ENCODE measurements around the gene PTAR1.
"Not testable (repeated sequence)": the region's sequence is repeated elsewhere in the genome, so short reads cannot be mapped to it uniquely, and the experiment has no call there.

The PTAR1 gene

GRCh38 chr9:69785757-69786156 is 25.9 kb upstream of the PTAR1 start:
- 0 out of 2 replicates have a peak, but pooled peaks cover 3% of the 10 kb centered on the region for H3K9me3 ChIP-seq
- TF ChIP-seq Cebpa-rat (IDR thresholded peaks at IDR 0.05) = no peak
- no peaks in the 10 kb centered on the region for H3K4me1 ChIP-seq
- no peaks in the 10 kb centered on the region for H3K27me3 ChIP-seq
- no peaks in the 10 kb centered on the region for H3K36me3 ChIP-seq
- H3K27ac ChIP-seq = no peak overlapping the region
- no peak overlapping the region for H3K4me3 ChIP-seq
- no peak overlapping the region for H3K9ac ChIP-seq
- no peaks in the 10 kb centered on the region for H4K20me1 ChIP-seq
- no peak overlapping the region for H3K4me2 ChIP-seq

- Histone ChIP-seq H3K9me3 (no peaks in the 10 kb centered on the region), H3K36me3 (no peaks in the 10 kb centered on the region), H3K27me3 (no peaks in the 10 kb centered on the region), H3K4me1 (no peaks in the 10 kb centered on the region), H3K4me3 (no peak overlapping the region), H3K4me2 (no peak overlapping the region), H3K27ac (no peak overlapping the region), H4K20me1 (no peaks in the 10 kb centered on the region), H3K9ac (no peak overlapping the region)
- no peak for TF ChIP-seq Cebpa-rat (IDR thresholded peaks at IDR 0.05)
Observed at GRCh38 chr9:69773258-69773657, 13.4 kb upstream of the PTAR1 start.

GRCh38 chr9:69771775-69772418 is 12.1 kb upstream of the PTAR1 start:
- Histone ChIP-seq H3K27ac (no peak overlapping the region), H3K4me3 (no peak overlapping the region), H3K27me3 (no peaks in the 10 kb centered on the region), H3K9me3 (no peaks in the 10 kb centered on the region), H3K4me1 (no peaks in the 10 kb centered on the region), H3K4me2 (no peak overlapping the region), H4K20me1 (no peaks in the 10 kb centered on the region), H3K9ac (no peak overlapping the region), H3K36me3 (no peaks in the 10 kb centered on the region)
- no peak for TF ChIP-seq Cebpa-rat (IDR thresholded peaks at IDR 0.05)

GRCh38 chr9:69768716-69769115 is 8.9 kb upstream of the PTAR1 start:
- Histone ChIP-seq H3K9ac (no peak overlapping the region), H4K20me1 (no peaks in the 10 kb centered on the region), H3K36me3 (no peaks in the 10 kb centered on the region), H3K4me3 (no peak overlapping the region), H3K27ac (no peak overlapping the region), H3K4me1 (no peaks in the 10 kb centered on the region), H3K4me2 (no peak overlapping the region), H3K9me3 (no peaks in the 10 kb centered on the region), H3K27me3 (no peaks in the 10 kb centered on the region)
- TF ChIP-seq Cebpa-rat (IDR thresholded peaks at IDR 0.05) = no peak

- TF ChIP-seq Cebpa-rat (IDR thresholded peaks at IDR 0.05) = no peak
- Histone ChIP-seq H3K4me1 (no peaks in the 10 kb centered on the region), H3K9ac (no peak overlapping the region), H3K4me2 (no peak overlapping the region), H3K27me3 (no peaks in the 10 kb centered on the region), H3K4me3 (no peak overlapping the region), H4K20me1 (no peaks in the 10 kb centered on the region), H3K9me3 (no peaks in the 10 kb centered on the region), H3K36me3 (no peaks in the 10 kb centered on the region), H3K27ac (no peak overlapping the region)
Observed at GRCh38 chr9:69768101-69768500, 8.3 kb upstream of the PTAR1 start.

- not testable (repeated sequence) for H3K4me3 ChIP-seq, H3K9ac ChIP-seq, H3K9me3 ChIP-seq, H3K27me3 ChIP-seq, H4K20me1 ChIP-seq, H3K4me2 ChIP-seq, H3K36me3 ChIP-seq, H3K4me1 ChIP-seq, H3K27ac ChIP-seq
Observed at GRCh38 chr9:69763862-69764261, 4.1 kb upstream of the PTAR1 start.

GRCh38 chr9:69762527-69762926 is 2.7 kb upstream of the PTAR1 start:
- H4K20me1 ChIP-seq = no peaks in the 10 kb centered on the region
- H3K9ac ChIP-seq = no peak overlapping the region
- H3K36me3 ChIP-seq = no peaks in the 10 kb centered on the region
- H3K27ac ChIP-seq = no peak overlapping the region
- no peaks in the 10 kb centered on the region for H3K27me3 ChIP-seq
- TF ChIP-seq Cebpa-rat (IDR thresholded peaks at IDR 0.05) = no peak
- no peak overlapping the region for H3K4me2 ChIP-seq
- peaks cover 16% of the 10 kb centered on the region for H3K4me1 ChIP-seq
- H3K9me3 ChIP-seq = no peaks in the 10 kb centered on the region
- no peak overlapping the region for H3K4me3 ChIP-seq

GRCh38 chr9:69760278-69760610 is 433 bp upstream of the PTAR1 start:
- H3K4me3 ChIP-seq = peak overlapping the region; percentile 85
- peak overlapping the region; percentile 93 for H3K9ac ChIP-seq
- H3K27me3 ChIP-seq = no peaks in the 10 kb centered on the region
- no peaks in the 10 kb centered on the region for H3K9me3 ChIP-seq
- peak overlapping the region; percentile 95 for H3K27ac ChIP-seq
- H3K4me1 ChIP-seq = peaks cover 23% of the 10 kb centered on the region
- TF ChIP-seq Cebpa-rat (IDR thresholded peaks at IDR 0.05) = no peak
- H3K4me2 ChIP-seq = peak overlapping the region; percentile 85
- H4K20me1 ChIP-seq = peaks cover 21% of the 10 kb centered on the region; the same call in 1 of the 2 replicates
- H3K36me3 ChIP-seq = peaks cover 12% of the 10 kb centered on the region; the same call in 1 of the 2 replicates

- Histone ChIP-seq H3K4me2 (peak overlapping the region; percentile 93), H3K36me3 (peaks cover 19% of the 10 kb centered on the region), H3K27me3 (no peaks in the 10 kb centered on the region), H3K27ac (peak overlapping the region; percentile 95), H3K9me3 (no peaks in the 10 kb centered on the region), H4K20me1 (peaks cover 33% of the 10 kb centered on the region), H3K4me3 (peak overlapping the region; percentile 85), H3K9ac (peak overlapping the region; percentile 93), H3K4me1 (peaks cover 23% of the 10 kb centered on the region)
- TF ChIP-seq Cebpa-rat (IDR thresholded peaks at IDR 0.05) = no peak
Observed at GRCh38 chr9:69759021-69759420, 790 bp downstream of the PTAR1 start.

GRCh38 chr9:69757996-69758675 is 1.7 kb downstream of the PTAR1 start:
- Histone ChIP-seq H3K4me2 (peak overlapping the region; percentile 93), H3K9me3 (no peaks in the 10 kb centered on the region), H4K20me1 (peaks cover 42% of the 10 kb centered on the region), H3K4me1 (peaks cover 23% of the 10 kb centered on the region), H3K4me3 (peak overlapping the region; percentile 85), H3K36me3 (peaks cover 26% of the 10 kb centered on the region), H3K27ac (peak overlapping the region; percentile 95), H3K9ac (peak overlapping the region; percentile 93), H3K27me3 (no peaks in the 10 kb centered on the region)
- TF ChIP-seq Cebpa-rat (IDR thresholded peaks at IDR 0.05) = no peak
